Eye (tissue), 1 donor: ENCODE results near the gene NDUFAF2.
"Not testable (repeated sequence)": the region's sequence is repeated elsewhere in the genome, so short reads cannot be mapped to it uniquely, and the experiment has no call there.

Source experiments
- DNase-seq: peaks from one replicate; pipeline ENCODE4 v3.0.0-alpha.2; 2015

The NDUFAF2 gene, protein sequence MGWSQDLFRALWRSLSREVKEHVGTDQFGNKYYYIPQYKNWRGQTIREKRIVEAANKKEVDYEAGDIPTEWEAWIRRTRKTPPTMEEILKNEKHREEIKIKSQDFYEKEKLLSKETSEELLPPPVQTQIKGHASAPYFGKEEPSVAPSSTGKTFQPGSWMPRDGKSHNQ

DNA sequence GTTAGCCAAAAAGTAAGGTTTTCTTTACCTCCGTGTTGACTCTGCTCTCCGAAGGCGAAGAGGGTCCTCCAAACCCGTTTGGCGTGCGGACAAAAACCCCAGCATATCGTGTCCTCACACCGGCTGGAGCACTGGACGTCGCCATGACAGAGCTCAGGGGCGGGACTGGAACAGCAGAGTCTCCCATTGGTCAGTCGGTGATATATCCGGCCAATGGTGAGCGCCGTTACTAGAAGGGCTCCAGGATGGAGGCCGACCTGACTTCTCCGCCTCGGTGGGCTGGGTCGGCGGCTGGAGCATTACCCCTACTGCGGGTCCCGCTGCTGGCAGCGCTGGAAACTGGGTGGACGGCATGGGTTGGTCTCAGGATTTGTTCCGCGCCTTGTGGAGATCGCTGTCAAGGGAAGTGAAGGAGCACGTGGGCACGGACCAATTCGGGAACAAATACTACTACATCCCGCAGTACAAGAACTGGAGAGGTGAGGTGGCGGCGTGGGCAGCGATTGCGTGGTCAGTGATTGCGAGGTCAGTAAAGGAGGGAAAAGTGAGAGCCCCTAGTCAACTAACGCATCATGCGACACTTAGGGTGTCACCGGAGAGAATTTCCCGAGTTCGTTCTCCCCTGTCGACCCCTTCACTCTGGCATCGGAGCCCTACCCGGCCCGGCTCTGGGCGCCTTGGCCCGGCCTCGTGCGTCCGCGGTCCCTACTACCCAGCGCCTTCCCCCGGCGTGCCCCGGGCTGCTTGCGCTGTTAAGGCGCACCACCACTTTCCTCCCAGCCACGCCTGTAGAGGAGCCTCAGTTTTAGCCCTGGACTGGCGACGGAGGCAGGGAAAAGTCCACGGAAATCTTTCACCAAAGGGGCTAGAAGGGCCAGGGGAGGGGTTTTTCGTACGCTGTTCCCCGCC is at the start of gene NDUFAF2, which contains the start of gene ERCC8:
Gene NDUFAF2, plus strand, starts transcription at position 302 of the 909 bp plus-strand sequence. Its CDS starts 51 bp downstream, at position 353.
Gene ERCC8, minus strand, starts transcription at position 167 of the 909 bp plus-strand sequence. Its CDS starts 62 bp downstream, at position 105.
- peak; percentile 99 for DNase-seq

DNA sequence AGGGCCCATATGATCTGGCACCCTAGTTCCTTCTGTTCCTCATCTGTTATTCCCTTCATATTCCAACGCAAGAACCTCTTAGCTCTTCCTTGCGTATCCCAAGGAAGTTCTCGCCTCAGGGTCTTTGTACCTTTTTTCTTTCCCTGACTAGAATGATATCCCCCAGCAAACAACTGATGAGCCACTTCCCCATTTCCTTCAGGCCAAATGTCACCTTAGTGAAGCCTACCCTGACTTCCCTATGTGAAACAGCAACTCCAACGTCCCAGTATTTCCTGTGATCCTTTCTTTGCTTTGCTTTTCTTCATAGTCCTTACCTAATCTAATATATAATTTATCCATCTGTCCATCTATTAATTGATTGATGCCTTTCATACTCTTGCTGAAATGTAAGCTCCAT is 48.0 kb upstream of the NDUFAF2 start:
- DNase-seq: no peak

DNA sequence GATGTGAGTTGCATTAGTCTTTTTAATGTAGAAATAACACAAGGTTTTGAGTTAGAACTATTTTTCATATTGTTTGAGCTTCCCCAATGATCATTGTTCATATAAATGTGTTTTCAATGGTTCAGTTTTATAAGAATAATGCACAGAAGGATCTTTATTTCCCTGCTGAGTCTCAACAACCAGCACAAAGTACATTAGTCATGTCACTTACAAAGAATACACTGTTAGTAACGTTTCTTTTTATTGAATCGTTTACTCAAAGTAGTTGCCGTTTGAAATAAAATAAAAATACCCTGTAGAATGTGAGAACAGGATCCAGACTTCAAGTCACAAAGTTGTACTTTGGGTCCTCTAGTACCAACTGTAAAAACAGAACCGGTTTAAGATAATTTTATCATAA is 41.6 kb upstream of the NDUFAF2 start:
- no peak for DNase-seq

DNA sequence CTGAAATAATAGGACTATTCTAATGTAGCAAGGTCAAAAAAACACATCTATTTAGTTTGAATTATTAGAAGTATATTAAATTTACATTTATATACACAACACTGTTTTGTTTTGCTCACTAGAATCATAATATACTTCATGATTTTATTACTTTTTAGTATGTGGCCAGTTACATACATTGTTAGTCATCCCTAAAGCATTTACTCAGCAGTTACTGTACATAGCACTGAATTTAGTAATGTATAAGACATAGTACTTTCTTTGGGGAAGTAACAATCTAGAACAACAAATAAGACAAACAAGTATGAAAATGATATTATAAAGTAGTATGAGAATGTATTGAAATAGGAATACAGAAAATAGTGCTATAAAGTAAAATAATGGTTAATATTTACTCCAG is 28.4 kb upstream of the NDUFAF2 start:
- DNase-seq: no peak

DNA sequence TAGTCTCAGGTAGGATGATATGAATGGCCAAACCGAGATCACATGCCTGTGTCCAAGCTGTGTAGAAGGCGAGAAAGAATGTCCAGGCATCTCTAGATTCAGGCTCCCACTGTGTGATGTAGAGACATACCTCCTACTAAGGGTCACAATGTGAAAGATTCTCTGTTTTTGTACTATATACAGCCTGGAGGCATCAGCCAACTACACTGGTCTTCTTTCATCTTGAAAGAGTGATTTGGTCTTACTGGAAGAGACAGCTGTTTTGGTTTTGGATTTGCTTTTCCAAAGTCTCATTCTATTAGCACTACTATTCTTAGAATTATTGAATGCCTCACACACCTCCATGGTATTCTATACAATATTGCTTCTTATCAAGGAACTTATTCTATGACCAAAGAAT is 26.5 kb upstream of the NDUFAF2 start:
- no peak for DNase-seq

DNA sequence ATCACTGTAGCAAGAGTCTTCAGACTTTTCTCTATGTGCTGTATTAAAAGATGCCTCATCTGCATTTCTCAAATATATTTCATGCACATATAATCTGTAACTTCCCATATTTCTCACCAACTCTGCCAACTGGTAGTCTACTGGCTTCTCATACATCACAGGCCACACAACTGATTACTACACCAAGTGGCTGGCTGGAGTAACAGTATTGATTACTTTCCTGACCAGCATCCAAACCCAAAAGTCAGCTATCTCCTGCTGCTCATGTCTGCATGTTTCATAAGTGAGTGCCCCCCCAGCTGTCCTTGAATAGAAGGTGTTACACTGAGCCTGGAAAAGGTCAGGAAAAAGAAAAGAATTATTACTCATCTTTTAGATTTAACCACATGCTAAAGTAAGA is 17.6 kb upstream of the NDUFAF2 start:
- no peak for DNase-seq

DNA sequence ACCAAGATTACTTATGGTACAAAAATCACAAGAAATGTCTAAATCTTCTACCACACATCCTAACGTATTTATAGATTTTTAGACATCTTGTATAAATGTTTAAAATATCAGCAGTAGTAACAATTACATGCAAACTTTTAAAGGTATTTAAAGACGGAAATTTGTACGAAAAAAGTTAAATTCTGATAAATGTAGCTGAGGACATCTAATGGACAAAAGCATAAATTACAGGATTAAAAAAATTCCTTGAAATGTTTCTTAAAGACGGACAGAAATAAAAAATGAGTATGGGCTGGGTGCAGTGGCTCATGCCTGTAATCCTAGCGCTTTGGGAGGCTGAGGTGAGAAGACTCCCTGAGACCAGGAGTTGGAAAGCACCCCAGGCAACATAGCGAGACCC is 16.0 kb upstream of the NDUFAF2 start:
- DNase-seq: no peak

DNA sequence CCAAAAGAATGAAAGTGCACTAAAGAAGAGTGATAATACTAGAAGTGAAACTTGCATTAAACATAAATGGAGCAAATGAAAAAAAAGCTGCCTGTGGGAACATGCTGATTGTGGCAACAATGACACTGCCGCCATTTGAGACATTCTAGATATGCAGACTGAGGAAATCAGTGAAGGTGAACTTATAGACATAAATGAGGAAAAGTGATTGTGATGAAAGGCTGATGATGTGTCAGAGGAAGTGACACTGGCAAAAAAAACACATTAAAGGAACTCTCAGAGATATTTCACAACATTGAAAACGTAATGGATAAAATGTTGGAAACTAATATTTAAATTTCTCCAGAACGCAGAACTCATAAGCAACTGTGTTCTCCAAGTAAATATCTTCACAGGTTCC is 1.4 kb upstream of the NDUFAF2 start:
- no peak for DNase-seq

DNA sequence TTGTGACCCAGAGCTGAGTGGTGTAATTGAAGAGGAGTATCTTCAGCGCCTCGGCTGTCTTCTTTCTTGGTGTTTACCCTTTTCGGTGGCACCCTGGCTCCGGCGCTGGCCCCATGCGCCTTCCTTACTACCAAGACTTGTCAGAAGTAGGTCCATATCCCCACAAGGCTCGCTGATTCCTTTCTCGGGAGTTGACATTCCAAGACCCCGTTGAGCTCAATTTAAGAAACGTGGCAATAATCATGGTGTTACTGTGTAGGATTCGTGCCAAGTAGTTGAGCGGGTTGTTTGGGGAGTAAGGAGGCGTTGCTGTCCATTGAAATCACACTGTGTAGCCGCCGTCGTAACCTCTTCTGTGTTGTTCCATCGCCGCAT is 795 bp downstream of the NDUFAF2 start:
- DNase-seq: peak; percentile 78

DNA sequence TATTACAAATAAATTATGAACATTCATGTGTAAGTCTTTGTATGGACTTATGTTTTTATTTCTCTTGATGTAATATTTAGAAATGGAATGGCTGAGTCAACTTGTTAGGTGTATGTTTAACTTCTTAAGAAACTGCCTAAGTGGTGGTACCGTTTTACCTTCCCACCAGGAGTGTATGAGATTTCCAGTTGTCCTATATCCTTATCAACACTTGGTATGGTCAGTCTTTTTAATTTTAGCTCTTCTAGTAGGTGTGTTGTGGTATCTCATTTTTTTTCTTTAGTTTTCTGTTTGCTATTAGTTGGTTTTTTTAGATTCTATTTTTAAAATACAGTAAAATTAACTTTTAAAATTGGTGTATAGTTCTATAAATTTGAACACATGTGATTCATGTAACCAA is 3.7 kb downstream of the NDUFAF2 start:
- no peak for DNase-seq

DNA sequence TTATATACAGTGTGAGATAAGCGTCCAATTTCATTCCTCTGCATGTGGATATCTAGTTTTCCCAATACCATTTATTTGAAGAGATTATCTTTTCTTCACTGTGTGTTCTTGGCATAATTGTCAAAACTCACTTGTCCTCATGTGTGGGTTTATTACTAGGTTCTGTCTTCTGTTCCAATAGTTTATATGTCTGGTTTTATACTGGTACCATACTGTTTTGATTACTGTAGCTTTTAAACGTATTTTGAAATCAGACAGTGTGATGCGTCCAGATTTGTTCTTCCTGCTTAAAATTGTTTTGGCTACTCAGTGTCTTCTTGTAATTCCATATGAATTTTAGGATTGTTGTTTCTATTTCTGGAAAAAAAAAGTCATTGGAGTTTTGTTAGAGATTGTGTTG is 10.2 kb downstream of the NDUFAF2 start:
- no peak for DNase-seq

DNA sequence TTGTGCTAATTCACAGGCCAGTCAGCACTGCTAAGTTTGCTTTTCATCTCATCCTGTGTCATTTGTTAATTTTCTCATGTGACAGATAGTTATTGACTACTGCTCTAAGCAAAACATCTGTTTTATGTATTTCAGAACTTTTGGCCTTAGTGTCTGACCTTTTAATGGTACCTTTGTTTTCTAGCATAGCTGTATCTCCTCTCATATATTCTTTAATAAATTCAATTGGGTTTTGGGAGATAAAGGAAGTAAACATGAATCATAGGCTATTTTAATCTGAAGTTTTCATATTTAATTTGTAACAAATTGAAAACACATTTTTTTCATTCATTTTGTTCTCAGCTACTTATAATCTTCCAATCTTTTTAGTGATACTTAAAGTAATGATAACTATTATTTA is 13.1 kb downstream of the NDUFAF2 start:
- no peak for DNase-seq

DNA sequence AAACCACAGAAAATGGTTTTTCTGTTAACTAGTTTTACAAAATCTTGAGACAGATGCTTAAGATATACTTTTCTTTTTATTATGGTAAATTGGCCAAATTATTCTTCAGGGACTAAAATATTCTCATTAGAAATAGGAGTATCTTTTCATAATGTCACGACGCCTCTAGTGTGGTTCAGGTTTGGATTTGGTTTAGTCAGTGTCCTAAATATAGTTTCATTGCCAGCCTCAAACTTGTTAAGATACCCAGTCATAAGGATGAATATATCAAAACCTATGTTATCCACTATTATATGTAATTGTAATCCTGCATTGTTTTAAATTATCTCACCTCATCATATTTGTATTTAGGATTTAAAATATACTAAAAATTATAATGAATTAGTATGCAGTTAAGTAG is 13.7 kb downstream of the NDUFAF2 start:
- no peak for DNase-seq

DNA sequence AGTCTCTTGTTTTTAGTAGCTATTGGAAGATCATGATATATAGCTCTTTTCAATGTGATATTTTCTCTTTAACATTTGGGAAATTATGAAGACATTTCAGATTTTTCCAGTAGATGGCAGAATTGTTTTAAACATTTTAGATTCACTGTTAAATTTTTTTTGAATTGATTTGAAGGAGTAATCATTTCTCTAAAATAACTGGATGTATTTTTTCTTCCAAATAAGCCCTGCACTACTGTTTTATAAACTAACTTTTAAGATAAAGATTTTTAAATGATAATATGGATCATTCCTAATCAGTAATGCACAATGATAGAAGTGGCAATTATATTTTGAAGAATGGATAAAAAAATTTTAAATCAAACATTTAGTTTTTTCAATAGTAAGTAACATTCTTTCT is 14.2 kb downstream of the NDUFAF2 start:
- DNase-seq: peak; percentile 61

DNA sequence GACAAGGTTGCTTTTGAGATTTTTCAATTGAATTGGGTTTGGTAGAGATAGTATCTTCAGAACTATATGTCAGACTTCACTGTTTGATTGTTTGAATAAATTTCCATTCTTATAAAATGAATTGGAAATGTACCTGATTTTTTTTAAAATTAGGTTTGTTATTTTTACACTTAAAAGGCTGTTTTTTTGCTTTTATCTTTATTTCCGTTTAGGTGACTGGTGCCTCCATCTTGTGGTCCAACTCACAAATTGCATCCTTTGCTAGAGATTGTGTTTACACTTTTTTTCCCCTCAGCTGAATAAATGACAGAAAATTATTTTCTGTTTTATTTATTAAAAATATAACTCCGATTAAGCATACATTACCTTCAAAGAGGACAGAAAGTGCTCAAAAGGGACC is 15.6 kb downstream of the NDUFAF2 start:
- DNase-seq: peak; percentile 13

DNA sequence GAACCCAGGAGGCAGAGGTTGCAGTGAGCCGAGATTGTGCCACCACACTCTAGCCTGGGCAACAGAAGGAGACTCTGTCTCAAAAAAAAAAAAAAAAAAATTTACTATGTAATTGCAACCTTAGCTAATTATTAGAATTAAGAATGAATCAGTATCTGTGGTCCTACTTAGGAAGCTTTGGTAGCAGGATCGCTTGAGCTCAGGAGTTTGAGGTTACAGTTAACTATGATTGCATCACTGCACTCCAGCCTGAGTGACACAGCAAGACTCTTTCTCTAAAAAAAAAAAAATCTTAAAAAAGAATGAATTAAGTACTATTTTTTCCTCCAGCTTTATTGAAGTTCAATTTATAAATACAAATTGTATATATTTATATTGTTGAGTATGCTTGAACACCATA is 16.7 kb downstream of the NDUFAF2 start:
- no peak for DNase-seq

DNA sequence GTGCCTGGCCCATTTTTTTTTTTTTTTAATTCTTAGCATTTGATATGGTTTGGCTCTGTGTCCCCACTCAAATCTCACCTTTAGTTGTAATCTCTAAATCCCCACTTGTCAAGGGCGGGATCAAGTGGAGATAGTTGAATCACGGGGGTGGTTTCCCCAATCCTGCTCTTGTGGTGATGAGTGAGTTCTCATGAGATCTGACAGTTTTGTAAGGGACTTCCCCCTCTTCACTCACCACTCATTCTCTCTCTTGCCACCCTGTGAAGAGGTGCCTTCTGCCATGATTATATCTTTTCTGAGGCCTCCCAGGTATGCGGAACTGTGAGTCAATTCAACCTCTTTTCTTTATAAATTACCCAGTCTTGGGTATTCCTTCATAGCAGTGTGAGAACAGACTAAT is 27.2 kb downstream of the NDUFAF2 start:
- no peak for DNase-seq

DNA sequence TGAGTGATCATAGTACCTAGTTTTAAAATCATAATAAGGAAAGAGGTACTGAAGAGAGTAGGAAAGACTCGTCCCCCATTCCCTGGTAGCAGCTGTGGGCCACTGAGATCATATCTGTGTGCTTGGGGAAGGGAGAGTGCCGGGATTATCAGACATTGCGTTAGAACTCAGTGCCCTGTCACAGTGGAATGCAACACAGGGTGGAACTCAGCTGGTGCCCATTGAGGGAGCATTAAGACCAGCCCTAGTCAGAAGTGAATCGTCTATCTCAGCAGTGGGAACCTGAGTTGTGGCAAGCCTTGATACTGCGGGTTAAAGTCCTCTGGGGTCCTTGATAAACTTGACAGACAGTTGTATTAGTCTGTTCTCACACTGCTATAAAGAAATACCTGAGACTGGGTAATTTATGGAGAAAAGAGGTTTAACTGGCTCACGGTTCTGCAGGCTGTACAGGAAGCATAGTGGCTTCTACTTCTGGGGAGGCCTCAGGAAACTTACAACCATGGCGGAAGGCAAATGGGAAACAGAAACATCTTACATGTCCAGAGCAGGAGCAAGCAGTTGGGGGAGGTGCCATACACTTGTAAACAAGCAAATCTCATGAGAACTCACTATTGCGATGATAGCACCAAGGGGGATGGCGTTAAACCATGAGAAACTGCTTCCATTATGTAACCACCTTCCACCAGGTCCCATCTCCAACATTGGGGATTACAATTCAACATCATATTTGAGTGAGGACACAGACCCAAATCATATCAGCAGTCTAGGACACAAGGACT is 33.1 kb downstream of the NDUFAF2 start:
- DNase-seq: no peak

DNA sequence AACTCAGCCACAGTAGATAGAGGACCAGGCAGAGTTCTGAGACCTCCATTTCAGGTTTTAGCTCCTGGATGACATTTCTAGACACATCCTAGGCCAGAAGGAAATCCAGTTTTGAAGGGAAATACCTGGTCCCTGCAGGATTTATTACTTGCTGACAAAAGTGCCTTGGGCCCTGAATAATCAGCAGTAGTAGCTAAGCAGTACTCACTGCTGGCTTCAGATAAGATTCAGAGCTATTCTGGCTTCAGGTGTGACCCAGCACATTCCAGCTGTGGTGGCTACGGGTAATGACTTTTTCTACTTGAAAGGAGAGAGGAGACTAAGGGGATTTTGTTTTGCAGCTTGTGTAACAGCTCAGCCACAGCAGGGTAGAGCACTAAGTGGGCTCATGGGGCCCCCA is 34.0 kb downstream of the NDUFAF2 start:
- DNase-seq: no peak

DNA sequence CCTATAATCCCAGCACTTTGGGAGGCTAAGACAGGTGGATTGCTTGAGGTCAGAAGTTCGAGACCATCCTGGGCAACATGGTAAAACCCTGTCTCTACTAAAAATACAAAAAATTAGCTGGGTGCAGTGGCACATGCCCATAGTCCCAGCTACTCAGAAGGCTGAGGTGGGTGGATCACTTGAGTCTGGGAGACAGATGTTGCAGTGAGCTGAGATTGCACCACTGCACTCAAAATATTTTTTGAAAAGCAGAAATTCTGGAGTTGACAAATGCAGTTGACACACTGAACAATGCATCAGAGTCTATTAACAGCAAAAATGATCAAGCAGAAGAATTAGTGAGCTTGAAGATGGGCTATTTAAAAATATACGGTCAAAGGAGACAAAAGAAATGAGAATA is 35.5 kb downstream of the NDUFAF2 start:
- DNase-seq: no peak

DNA sequence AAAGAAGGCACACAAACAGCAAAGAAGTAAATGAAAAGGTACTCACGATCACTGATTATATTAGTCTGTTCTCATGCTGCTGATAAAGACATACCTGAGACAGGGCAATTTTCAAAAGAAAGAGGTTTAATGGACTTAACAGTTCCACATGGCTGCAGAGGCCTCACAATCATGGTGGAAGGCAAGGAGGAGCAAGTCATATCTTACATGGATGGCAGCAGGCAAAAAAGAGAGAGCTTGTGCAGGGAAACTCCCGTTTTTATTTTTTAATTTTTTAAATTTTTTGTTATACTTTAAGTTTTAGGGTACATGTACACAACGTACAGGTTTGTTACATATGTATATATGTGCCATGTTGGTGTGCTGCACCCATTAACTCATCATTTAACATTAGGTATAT is 37.1 kb downstream of the NDUFAF2 start:
- not testable (repeated sequence) for DNase-seq

DNA sequence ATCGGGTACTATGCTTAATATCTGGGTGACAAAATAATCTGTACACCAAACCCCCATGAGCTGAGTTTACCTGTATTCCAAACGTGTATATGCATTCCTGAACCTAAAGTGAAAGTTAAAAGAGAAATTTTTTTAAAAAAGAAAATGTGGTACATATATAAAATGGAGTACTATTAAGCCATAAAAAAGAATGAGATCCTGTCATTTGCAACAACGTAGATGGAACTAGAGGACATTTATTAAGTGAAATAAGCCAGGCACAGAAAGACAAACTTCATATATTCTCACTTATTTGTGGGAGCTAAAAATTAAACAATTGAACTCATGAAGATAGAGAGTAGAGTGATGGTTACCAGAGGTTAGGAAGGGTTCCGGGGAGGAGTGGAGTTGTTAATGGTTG is 44.8 kb downstream of the NDUFAF2 start:
- DNase-seq: no peak

DNA sequence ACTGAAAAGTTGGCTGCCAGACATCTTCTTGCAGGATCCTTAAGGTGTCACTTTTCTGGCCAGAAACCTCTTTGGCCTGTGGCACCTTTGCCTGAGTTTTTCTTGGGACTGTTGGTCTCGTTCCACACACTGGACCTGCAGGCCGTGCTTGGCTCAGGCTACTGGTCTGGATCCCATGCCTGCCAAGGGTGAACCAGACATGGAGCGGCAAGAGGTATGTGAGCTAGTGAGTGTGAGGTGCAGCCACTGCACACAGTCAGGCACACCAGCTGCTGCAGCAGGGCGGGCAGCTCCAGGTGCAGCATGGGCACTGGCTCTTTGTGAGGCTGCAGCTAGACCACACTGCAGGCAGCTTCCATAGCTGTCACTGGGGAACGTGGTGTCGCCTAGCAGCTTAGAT is 47.9 kb downstream of the NDUFAF2 start:
- DNase-seq: no peak

DNA sequence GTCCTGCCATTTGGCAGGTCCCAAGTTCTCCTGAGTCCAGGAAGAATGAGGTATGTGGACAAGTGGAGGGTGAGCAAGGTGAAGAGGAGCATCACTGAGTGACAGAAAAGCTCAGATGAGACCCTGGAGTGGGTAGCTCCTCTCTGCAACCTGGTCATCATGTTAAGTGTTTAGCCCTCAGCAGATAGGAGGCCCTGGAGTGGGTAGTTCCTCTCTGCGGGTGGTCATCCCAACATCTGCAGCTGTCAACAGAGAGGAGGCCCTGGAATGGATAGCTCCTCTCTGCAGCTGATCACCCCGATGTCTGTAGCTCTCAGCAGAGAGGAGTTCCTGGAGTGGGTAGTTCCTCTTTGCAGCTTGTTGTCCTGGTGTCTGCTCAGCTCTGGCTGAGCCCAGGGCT is 48.4 kb downstream of the NDUFAF2 start:
- DNase-seq: no peak
